Uterus (tissue), 4 donors: ENCODE results near the gene CTDSPL2. TPM values are rescaled to one million over a fixed set of nuclear protein-coding genes. Genes with fewer than 3 reads are reported as not detected.
"Not testable (repeated sequence)": the region's sequence is repeated elsewhere in the genome, so short reads cannot be mapped to it uniquely, and the experiment has no call there.

ENCODE experiments used
- DNase-seq, 2 donors: peaks; one replicate each; pipeline ENCODE4 v3.0.0-alpha.2; 2019 to 2020
- H3K27ac ChIP-seq, 2 donors: fragments of 200-600 bp; sonication (generic); 1 replicate in 1 of 2; 2 replicates in 1 of 2; pipeline ENCODE4 v1.5.1; 2016 to 2018
- H3K27me3 ChIP-seq, 2 donors: fragments of 200-600 bp; sonication (generic); one replicate each; pipeline ENCODE4 v1.5.1; 2018 to 2019; ENCODE audit warnings: control low read depth in 1 of 2
- H3K36me3 ChIP-seq, 2 donors: fragments of 200-600 bp; sonication (generic); one replicate each; pipeline ENCODE4 v1.5.1; 2019; ENCODE audit warnings: control low read depth in 1 of 2
- H3K4me1 ChIP-seq, 2 donors: fragments of 200-600 bp; sonication (generic); one replicate each; pipeline ENCODE4 v1.5.1; 2018 to 2019; ENCODE audit warnings: control low read depth in 1 of 2
- H3K4me3 ChIP-seq, 2 donors: fragments of 200-600 bp; sonication (generic); 1 replicate in 1 of 2; 2 replicates in 1 of 2; pipeline ENCODE4 v1.5.1; 2018 to 2019; ENCODE audit warnings: mild to moderate bottlenecking in 1 of 2
- H3K9me3 ChIP-seq, 2 donors: fragments of 200-600 bp; sonication (generic); one replicate each; pipeline ENCODE4 v1.5.1; 2019; ENCODE audit warnings: control low read depth in 1 of 2
- CTCF ChIP-seq, 4 experiments: fragments of 200-600 bp in 2 of 4; fragments of 450-650 bp in 2 of 4; sonication (generic) in 2 of 4; IDR thresholded peaks; one replicate each; pipeline ENCODE4 v1.5.1; 2016 to 2019; ENCODE audit warnings: antibody characterized with exemption in 4 of 4, mild to moderate bottlenecking in 2 of 4, moderate library complexity in 1 of 4
- POLR2A ChIP-seq, 2 donors: fragments of 450-650 bp; IDR thresholded peaks; one replicate each; pipeline ENCODE4 v1.6.1; 2016; ENCODE audit warnings: antibody characterized with exemption in 2 of 2, mild to moderate bottlenecking in 1 of 2, moderate library complexity in 1 of 2
- intact Hi-C: fragments of 100-400 bp; cut with DNase I; formaldehyde crosslinking; loops from one replicate; pipeline ENCODE4 v1.15.1; 2023; ENCODE audit warnings: low total_unique reads
- total RNA-seq, 4 donors: library from RNA; depleted of rRNA in 3 of 4; stranded (reverse); fragments of >200 nt in 3 of 4; gene quantifications; one replicate each; pipeline versions ENCODE4 v1.1.0 to v1.2.4, GENCODE V29; 2014 to 2023
- donor health status: DM: yes; HTN: yes; CAD: no.

The CTDSPL2 gene
- total RNA-seq, 4 donors from 2014 or later: 29.7 to 195 (median 63.9) TPM

GRCh38 chr15:44525018-44525417 is 97.6 kb downstream of the CTDSPL2 start:
- Histone ChIP-seq H3K27ac (no peak overlapping the region), H3K27me3 (no peaks in the 10 kb centered on the region), H3K36me3 (peaks cover 0 to 3% of the 10 kb centered on the region in 2 donors), H3K4me1 (no peaks in the 10 kb centered on the region), H3K9me3 (no peaks in the 10 kb centered on the region), H3K4me3 (no peak overlapping the region)
- intact Hi-C loops: no loop called here
- no peak for TF ChIP-seq CTCF (IDR thresholded peaks at IDR 0.05)
- TF ChIP-seq POLR2A (IDR thresholded peaks at IDR 0.05): no peak
- no peak for DNase-seq

- Histone ChIP-seq H3K36me3 (peaks cover 0 to 3% of the 10 kb centered on the region in 2 donors), H3K27ac (no peak overlapping the region), H3K4me3 (no peak overlapping the region), H3K9me3 (no peaks in the 10 kb centered on the region), H3K4me1 (no peaks in the 10 kb centered on the region), H3K27me3 (no peaks in the 10 kb centered on the region)
- intact Hi-C loops: no loop called here
- no peak for DNase-seq
- TF ChIP-seq CTCF (IDR thresholded peaks at IDR 0.05) (no peak), POLR2A (IDR thresholded peaks at IDR 0.05) (no peak)
Measured at GRCh38 chr15:44527241-44527640, 99.8 kb downstream of the CTDSPL2 start.

- TF ChIP-seq CTCF (IDR thresholded peaks at IDR 0.05) (no peak), POLR2A (IDR thresholded peaks at IDR 0.05) (no peak)
Measured at GRCh38 chr15:44529864-44530604, 102.6 kb downstream of the CTDSPL2 start.

GRCh38 chr15:44530653-44531052 is 103.2 kb downstream of the CTDSPL2 start:
- Histone ChIP-seq H3K27ac (no peak overlapping the region), H3K27me3 (no peaks in the 10 kb centered on the region), H3K9me3 (no peaks in the 10 kb centered on the region), H3K4me3 (no peak overlapping the region), H3K4me1 (peaks cover 0 to 6% of the 10 kb centered on the region in 2 donors), H3K36me3 (peaks cover 0 to 3% of the 10 kb centered on the region in 2 donors)
- intact Hi-C loops: no loop called here
- DNase-seq: no peak
- TF ChIP-seq POLR2A (IDR thresholded peaks at IDR 0.05) (no peak), CTCF (IDR thresholded peaks at IDR 0.05) (no peak)

More at GRCh38 chr15:44529864-44530604, 102.6 kb downstream of the CTDSPL2 start:
- DNase-seq: no peak
- no peaks in the 10 kb centered on the region for H3K27me3 ChIP-seq
- peaks cover 0 to 3% of the 10 kb centered on the region in 2 donors for H3K36me3 ChIP-seq
- H3K9me3 ChIP-seq: no peaks in the 10 kb centered on the region
- H3K4me3 ChIP-seq: no peak overlapping the region
- intact Hi-C loops: no loop called here
- H3K4me1 ChIP-seq: no peaks in the 10 kb centered on the region
- H3K27ac ChIP-seq: no peak overlapping the region

GRCh38 chr15:44532275-44532674 is 104.8 kb downstream of the CTDSPL2 start:
- H3K36me3 ChIP-seq, H3K9me3 ChIP-seq, DNase-seq, H3K27me3 ChIP-seq, H3K4me1 ChIP-seq, H3K27ac ChIP-seq, intact Hi-C loops, H3K4me3 ChIP-seq: not testable (repeated sequence)
